Measurements from ENCODE around the gene AFAP1. TPM values are rescaled to one million over a fixed set of nuclear protein-coding genes. Genes with fewer than 3 reads are reported as not detected.

Gene AFAP1
- total RNA-seq, 1 experiment from 2014 or later: 42.1 TPM

DNA sequence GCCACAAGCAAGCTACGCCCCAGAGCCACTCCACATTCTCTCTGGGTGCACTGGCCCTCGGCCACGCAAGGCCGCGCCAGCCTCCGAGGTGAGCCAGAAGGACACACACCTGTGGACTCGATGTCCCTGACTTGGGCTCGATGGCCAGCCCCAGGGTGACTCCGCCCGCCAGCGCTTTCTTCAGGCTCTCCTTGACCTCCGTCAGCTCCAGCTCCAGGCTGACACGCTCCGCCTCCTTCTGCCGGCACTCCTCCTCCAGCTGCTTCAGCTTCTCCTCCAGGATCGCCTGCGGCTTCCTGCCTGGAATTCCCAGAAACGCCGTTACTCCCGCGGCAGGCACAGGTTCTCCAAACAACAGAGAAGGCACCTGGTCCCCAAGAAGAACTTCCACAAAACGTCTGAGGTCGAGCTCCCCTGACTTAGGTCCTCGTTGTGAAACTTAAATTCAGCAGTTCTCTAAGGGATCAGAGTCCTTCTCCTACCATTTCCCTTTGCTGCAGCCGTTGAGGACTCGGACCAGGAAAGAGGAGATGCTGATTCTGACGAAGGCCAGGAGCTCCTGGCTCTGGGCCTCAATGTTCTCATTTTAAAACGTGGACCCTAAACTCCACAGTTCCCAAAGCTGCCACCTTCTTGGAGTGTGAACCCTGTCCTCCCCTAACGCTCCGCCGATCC lies 166.8 kb downstream of the AFAP1 start:
- no peaks in the 10 kb centered on the region for H3K9me2 ChIP-seq (replicated peaks; ENCODE audit: low read length)
- H3F3A ChIP-seq (ENCODE audit: low read length, unreplicated experiment): no peaks in the 10 kb centered on the region
- CTCF ChIA-PET: no interaction called here
- no peak for ATAC-seq
- H3K27ac ChIP-seq (ENCODE audit: low read length): no peak overlapping the region
- DNase-seq: no peak
- H3K9me3 ChIP-seq (ENCODE audit: low read length): no peaks in the 10 kb centered on the region
- H2AFZ ChIP-seq (ENCODE audit: low read length): no peak overlapping the region
- no peaks in the 10 kb centered on the region for H3K27me3 ChIP-seq (ENCODE audit: low read length)
- H3K36me3 ChIP-seq (ENCODE audit: low read depth, low read length): peaks cover 26% of the 10 kb centered on the region
- H3K79me2 ChIP-seq (ENCODE audit: low read length): no peaks in the 10 kb centered on the region
- H3K4me1 ChIP-seq (ENCODE audit: insufficient read depth, low read length): no peaks in the 10 kb centered on the region
- POLR2A ChIA-PET (ENCODE audit: unreplicated experiment): no interaction called here
- intact Hi-C loops (cut with micrococcal nuclease): no loop called here
- no peaks in the 10 kb centered on the region for H4K20me1 ChIP-seq (ENCODE audit: low read length)
- H3K9ac ChIP-seq (ENCODE audit: low read length): no peak overlapping the region
- TF ChIP-seq EZH2 (IDR thresholded peaks at IDR 0.05; ENCODE audit: low read length, unreplicated experiment): no peak
- TF ChIP-seq, protein P1, sequence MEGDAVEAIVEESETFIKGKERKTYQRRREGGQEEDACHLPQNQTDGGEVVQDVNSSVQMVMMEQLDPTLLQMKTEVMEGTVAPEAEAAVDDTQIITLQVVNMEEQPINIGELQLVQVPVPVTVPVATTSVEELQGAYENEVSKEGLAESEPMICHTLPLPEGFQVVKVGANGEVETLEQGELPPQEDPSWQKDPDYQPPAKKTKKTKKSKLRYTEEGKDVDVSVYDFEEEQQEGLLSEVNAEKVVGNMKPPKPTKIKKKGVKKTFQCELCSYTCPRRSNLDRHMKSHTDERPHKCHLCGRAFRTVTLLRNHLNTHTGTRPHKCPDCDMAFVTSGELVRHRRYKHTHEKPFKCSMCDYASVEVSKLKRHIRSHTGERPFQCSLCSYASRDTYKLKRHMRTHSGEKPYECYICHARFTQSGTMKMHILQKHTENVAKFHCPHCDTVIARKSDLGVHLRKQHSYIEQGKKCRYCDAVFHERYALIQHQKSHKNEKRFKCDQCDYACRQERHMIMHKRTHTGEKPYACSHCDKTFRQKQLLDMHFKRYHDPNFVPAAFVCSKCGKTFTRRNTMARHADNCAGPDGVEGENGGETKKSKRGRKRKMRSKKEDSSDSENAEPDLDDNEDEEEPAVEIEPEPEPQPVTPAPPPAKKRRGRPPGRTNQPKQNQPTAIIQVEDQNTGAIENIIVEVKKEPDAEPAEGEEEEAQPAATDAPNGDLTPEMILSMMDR (conservative IDR thresholded peaks at IDR 0.05; ENCODE audit: low read depth, low read length): no peak
- TF ChIP-seq EZH2phosphoT487 (IDR thresholded peaks at IDR 0.05; ENCODE audit: borderline replicate concordance, low read length): no peak
- BruUV-seq (replicated peaks): no TSS peak
- no peak overlapping the region for H3K4me3 ChIP-seq (ENCODE audit: low read length)
- H3K4me2 ChIP-seq (ENCODE audit: low read length): no peak overlapping the region

DNA sequence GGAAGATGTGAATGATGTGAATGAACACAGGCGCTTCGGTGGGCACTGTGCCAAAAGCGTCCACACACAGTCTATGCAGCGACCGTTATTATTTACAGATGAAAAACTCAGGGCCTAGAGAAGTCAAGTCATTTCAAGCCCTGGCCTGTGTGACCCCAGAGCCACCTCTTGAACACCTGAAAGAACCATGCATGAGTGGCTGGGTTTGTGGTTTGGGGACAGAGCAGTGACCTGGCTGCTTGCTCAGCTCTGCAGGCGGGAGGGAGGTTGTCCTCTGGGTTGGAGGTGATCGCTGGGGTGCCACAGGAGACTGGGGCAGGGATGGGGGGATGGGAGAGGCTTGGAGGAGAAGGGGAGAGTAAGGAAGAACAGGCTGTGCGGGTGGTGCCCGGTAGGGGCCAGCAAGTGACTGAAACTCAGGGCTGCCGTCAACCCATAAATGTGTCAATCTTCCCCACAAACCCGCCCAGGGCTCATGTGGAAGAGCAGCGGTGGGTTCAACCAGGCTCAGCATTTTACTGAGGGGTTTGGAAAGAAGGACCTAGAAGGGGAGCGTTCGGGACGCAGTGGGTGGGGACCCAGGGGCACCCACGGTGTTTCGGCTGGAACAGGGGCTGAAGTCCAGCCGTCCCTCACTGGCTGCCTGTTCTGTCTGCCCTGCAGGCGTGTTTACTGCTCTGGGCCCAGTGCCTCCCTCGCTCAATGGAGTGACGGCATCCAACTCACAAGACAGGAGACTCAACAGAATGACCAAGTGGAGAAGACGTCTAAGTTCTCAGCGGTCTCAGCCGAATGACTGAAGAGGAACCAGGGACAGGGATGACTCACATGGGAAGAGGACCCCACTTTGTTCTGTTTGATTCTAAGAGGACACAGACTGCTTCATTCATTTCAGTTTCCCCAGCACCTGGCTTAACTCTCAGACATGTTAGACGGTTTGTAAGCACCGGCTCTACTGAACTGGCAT lies 167.8 kb downstream of the AFAP1 start:
- intact Hi-C loops (cut with micrococcal nuclease): no loop called here
- Histone ChIP-seq H3K9me2 (replicated peaks; ENCODE audit: low read length) (no peaks in the 10 kb centered on the region), H3F3A (ENCODE audit: low read length, unreplicated experiment) (no peaks in the 10 kb centered on the region), H3K27me3 (ENCODE audit: low read length) (no peaks in the 10 kb centered on the region), H3K4me3 (ENCODE audit: low read length) (no peak overlapping the region), H4K20me1 (ENCODE audit: low read length) (no peaks in the 10 kb centered on the region), H2AFZ (ENCODE audit: low read length) (no peak overlapping the region), H3K9me3 (ENCODE audit: low read length) (no peaks in the 10 kb centered on the region), H3K4me1 (ENCODE audit: insufficient read depth, low read length) (no peaks in the 10 kb centered on the region), H3K27ac (ENCODE audit: low read length) (no peak overlapping the region), H3K9ac (ENCODE audit: low read length) (no peak overlapping the region), H3K79me2 (ENCODE audit: low read length) (no peaks in the 10 kb centered on the region), H3K36me3 (ENCODE audit: low read depth, low read length) (peaks cover 24% of the 10 kb centered on the region), H3K4me2 (ENCODE audit: low read length) (no peak overlapping the region)
- TF ChIP-seq, protein P1 (conservative IDR thresholded peaks at IDR 0.05; ENCODE audit: low read depth, low read length): no peak
- TF ChIP-seq EZH2phosphoT487 (IDR thresholded peaks at IDR 0.05; ENCODE audit: borderline replicate concordance, low read length) (no peak), EZH2 (IDR thresholded peaks at IDR 0.05; ENCODE audit: low read length, unreplicated experiment) (no peak)
- ATAC-seq: no peak
- ChIA-PET POLR2A (ENCODE audit: unreplicated experiment) (no interaction called here), CTCF (no interaction called here)
- BruUV-seq (replicated peaks): no TSS peak
- DNase-seq: no peak
